Stimulated activated CD4-positive, alpha-beta T cell treated with anti-CD3 and anti-CD28 coated beads, TNF-alpha, amount 100 ng/mL, for 24 hours (primary cell): ENCODE data around the gene ASB1.

Experiments used
- DNase-seq, 3 experiments: peaks; one replicate each; pipeline ENCODE4 v3.0.0-alpha.2; 2020; ENCODE audit warnings: low read depth in 3 of 3

The ASB1 gene

DNA sequence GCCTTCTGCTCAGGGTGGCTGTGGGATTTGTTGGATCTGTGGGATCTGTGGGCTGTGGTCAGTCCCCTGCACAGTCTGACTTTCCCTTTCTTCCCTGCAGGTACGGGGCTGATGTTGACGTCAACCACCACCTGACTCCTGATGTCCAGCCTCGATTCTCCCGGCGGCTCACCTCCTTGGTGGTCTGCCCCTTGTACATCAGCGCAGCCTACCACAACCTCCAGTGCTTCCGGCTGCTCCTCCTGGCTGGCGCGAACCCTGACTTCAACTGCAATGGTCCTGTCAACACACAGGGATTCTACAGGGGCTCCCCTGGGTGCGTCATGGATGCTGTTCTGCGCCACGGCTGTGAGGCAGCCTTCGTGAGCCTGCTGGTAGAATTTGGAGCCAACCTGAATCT lies 17.5 kb downstream of the ASB1 start:
- no peak for DNase-seq

DNA sequence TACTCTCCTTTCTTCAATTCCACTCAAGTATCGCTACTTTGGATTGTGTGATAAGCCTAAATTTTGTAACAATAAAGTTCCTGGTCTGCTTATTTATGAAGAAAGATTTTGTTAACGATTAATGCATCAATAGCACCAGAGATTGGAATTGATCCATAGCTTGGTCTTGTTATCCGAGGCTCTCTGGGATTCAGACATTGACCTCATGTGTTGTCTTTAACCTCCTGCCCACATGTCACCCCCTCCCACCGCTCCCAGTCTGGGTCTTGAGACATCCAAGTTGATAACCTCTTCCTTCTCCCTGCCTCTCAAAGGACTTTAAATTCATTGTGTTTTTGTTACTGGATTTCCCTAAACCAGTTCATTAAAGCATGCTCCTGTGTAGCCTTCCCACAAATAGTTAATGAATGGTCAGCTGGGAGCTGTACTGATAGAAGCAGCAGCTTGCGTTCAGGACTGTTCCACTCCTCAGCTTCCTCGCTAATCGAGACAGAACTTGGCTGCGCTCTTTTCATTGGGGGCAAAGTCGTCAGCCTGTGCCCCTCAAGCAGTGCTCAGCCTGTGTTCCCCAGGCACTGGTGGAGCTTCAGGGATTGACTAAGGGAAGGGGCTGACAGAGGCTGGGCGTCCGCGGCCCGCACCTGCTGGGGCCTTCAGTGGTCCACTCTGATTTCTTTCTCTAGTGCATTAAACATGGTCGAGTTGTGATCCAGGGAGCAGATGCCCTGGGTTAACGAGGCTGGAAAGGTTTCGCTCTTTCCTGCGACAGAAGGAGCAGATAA lies 18.9 kb downstream of the ASB1 start:
- no peak for DNase-seq

DNA sequence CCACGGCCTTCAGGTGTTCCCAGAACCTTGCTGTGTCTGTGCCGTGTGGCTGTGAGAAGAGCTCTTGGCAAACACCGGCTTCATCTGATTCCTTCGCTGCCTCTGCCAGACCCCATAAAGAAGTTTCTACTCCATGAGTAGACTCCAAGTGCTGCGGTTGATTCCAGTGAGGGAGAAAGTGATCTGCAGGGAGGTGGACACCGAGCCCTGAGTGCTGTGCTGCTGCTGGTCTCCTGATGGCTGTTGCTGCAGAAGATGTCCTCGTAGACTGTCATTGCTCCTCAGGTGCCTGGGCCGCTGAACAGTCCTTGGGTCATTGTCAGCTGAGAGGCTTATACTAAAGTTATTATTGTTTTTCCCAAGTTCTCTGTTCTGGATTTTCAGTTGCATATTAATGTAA lies 19.6 kb downstream of the ASB1 start:
- DNase-seq = no peak

DNA sequence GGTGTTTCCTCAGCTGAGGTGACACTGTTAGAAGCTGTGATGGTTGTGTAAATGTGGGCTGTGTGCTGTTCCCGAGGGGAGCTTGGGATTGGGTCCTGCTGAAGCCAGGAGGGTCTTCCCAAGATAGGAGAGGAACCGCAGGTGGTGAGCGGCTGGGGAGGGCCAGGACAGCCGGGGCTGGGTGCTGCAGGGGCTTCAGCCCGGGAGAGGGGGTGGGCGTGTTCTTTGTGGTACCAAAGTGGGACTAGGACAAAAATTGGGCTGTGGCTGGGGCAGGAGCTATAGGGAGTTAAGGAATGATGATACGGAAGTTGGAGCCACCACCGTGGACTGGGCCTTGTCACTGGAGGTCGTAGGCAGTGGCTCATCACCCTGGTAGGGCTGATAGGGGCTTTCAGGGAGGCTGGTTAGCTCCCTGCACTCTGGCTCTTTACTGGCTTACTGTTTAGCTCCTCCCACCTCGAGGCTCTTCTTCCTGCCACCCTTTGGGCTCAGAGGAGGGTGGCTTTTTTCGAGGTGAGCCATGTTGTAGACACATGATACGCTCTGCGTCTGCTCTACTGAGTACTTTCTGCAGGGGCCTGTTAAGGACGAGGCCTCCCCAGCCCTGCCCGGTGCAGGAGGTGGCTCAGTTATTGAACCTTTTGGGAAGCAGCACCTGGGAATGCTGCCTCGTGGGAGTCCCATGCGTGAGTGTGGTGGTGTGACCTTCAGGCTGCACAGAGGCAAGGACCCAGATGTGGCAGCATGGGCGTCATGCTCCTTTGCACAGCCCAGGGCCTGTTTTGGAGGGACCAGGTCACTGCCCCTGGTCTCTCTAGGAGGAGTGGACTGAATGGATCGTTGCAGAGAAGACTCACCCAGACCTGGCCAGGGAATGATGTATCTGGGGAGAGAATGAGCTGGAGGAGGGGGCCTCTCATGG lies 21.6 kb downstream of the ASB1 start:
- DNase-seq = no peak

DNA sequence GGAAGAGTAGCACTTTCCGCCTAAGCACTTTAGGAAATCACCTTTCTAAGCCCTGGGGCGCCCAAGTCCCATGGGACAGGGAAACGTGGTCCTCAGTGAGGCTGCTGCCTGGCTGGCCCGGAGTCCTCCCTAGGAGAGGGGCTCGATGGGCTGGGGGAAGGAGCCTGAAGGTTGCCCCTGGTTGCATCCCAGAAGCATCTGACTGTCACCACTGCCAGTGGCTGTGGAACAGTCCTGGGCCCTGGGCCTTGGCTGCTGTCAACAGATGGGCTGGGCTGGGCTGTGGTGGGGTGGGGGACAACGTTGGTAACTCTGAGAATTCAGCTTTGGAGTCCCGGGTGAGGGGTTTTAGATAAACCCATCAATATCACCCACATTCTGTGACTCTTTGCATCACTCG lies 22.5 kb downstream of the ASB1 start:
- no peak for DNase-seq

- DNase-seq = no peak
Measured at GRCh38 chr2:238449909-238450417, 23.2 kb downstream of the ASB1 start.

DNA sequence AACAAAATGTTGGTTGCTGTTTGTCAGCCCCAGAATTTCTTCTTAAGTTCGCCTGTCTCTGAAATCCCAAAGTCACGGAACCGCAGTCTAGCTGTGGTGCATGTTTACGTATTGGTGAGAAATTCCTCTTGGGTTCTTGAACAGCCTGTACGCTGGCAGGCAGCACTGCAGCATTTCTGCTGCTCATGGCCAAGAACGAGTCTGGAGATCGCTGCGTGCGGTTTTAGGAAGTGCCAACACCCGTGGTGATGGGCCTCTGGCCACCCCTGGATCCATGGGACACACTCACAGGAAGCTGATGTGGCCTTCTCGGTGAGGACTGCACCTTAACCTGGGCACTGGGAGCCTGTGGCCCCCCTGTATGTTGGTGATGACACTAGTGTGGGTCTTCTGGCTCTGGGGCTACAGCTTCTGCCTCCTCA lies 23.7 kb downstream of the ASB1 start:
- DNase-seq = no peak

DNA sequence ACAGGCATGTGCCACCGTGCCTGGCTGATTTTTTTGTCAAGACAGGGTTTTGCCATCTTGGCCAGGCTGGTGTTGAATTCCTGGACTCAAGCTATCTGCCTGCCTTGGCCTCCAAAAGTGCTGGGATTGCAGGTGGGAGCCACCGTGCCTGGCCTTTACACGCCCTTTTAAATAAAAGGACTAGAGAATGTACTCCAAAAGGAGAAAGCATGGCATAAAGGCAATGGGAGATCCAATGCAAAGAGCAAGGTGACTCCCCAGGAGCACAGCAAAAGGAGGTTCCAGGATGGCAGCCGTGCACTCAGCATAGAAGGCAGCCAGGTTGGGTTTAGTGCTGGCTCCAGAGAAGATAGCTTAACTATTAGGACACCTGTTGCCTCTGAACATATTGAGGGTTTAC lies 27.1 kb downstream of the ASB1 start:
- DNase-seq = no peak

DNA sequence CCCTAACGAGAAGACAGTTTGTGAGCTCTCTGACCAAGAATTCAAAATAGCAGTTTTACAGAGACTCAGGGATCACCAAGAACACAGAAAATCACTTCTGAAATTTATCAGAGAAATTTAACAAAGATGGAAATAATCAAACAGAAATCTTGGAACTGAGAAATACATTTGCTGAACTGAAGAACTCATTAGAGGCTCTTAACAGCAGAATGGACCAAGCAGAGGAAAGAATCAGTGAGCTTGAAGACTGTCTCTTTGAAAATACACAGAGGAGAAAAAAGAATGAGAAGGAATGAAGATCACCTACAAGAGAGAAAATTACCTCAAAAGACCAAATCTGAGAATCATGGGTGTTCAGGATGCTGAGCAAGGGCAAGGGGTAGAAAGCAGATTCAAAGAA lies 29.7 kb downstream of the ASB1 start:
- no peak for DNase-seq

GRCh38 chr2:238456970-238457926 lies 30.5 kb downstream of the ASB1 start:
- DNase-seq = no peak

DNA sequence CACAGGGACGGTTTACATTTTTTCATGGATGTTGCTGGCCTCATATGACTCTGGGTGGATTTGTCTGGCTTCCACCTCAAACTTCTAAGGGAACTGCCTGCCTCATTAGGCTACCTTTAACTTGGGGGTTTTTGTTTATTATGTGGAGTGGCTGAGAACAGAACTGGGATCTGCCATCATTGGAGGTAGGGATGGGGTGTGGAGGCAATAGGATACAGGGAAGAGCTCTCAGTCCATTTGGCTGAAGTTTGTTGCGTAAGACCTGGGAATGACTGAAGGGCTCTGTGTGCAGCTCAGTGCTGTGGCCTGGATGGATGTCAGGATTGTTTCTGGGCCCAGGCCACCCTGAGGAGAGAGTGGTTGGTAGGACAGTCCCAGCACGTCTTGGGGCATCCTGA lies 31.2 kb downstream of the ASB1 start:
- DNase-seq = no peak

GRCh38 chr2:238458651-238459050 lies 31.9 kb downstream of the ASB1 start:
- no peak for DNase-seq

GRCh38 chr2:238459081-238459629 lies 32.4 kb downstream of the ASB1 start:
- no peak for DNase-seq

- no peak for DNase-seq
Measured at GRCh38 chr2:238461051-238461450, 34.3 kb downstream of the ASB1 start.

GRCh38 chr2:238461491-238461890 lies 34.8 kb downstream of the ASB1 start:
- no peak for DNase-seq

GRCh38 chr2:238461916-238462315 lies 35.2 kb downstream of the ASB1 start:
- DNase-seq = no peak

DNA sequence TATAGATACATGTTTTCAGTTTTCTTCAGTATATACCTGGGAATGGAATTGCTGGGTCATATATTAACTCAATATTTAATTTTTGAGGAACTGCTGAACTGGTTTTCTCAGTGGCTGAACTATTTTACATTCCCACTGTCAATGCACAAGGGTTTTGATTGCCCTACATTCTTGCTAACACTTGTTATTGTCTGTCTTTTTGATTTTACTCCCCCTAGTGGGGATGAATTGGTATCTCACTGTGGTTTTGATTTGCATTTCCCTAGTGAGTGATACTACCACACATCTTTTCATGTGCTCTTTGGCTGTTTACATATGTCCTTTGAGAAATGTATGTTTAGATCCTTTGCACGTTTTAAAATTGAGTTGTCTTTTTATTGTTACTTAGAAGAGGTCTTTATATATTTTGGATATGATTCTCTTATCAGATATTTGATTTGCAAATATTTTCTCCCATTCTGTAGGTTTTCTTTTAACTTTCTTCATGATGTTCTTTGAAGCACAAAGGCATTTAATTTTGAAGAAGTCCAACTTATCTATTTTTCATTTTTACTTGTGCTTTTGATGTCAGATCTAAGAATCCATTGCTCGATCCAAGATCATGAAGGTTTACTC lies 36.2 kb downstream of the ASB1 start:
- no peak for DNase-seq

GRCh38 chr2:238464389-238464788 lies 37.7 kb downstream of the ASB1 start:
- no peak for DNase-seq

GRCh38 chr2:238465487-238466242 lies 38.9 kb downstream of the ASB1 start:
- no peak for DNase-seq

DNA sequence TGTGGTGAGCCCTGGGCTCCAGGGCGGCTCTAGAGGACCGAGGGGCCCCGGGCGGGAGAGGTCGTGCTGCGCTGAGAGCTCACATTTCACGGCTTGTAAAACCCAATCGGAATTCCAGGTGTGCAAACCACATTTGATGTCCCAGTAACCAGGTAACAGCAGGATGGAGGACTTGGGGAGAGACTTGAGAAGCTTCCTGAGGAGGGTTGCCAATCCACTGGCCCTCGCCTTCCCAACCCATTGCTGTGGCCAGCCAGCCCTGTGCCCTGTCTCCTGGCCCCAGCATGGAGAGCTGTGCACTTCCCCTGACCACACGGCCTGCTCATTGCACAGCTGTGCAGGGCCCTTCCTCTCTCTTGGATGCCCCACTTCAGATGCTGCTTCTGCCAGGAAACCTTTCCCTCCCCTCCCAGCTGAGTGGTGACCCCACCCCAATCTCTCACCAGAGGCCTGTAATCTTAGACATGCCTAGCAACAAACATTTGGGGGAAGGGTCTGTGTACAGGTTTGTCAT lies 39.6 kb downstream of the ASB1 start:
- DNase-seq = no peak
